H1 (cell line): ENCODE results near the gene GPR17. TPM values are rescaled to one million over a fixed set of nuclear protein-coding genes. Genes with fewer than 3 reads are reported as not detected.
A peak's percentile ranks its signal among the peaks of the same experiment; 100 is the strongest.

ENCODE experiments used
- CTCF ChIA-PET: fragments of 300-600 bp; sonication (Branson Sonifier 250); formaldehyde crosslinking; loops from one replicate; lab custom pipeline; 2021; ENCODE audit not compliant: partially characterized antibody; lab: Charles Lee
- POLR2A ChIA-PET: fragments of 300-600 bp; sonication (Branson Sonifier 250); formaldehyde crosslinking; loops from one replicate; lab custom pipeline; 2021; ENCODE audit warnings: inconsistent platforms; ENCODE audit not compliant: partially characterized antibody; lab: Charles Lee
- DNase-seq, 2 experiments: peaks; one replicate each; pipeline versions ENCODE4 v3.0.0 to v3.0.0-alpha.2; 2010 to 2022; ENCODE audit warnings: low spot score in 2 of 2, low read depth in 1 of 2, mixed read lengths in 1 of 2
- FAIRE-seq: peaks from 2 replicates; lab custom pipeline; 2011; peaks lifted over from hg19 to GRCh38; lab: Jason Lieb, UNC
- H2AFZ ChIP-seq: 2 replicates; pipeline ENCODE4 v1.8.1; 2012; ENCODE audit warnings: low read length, inconsistent platforms
- H2AK5ac ChIP-seq: 2 replicates; pipeline ENCODE4 v1.6.1; 2013; ENCODE audit warnings: low read depth, low read length
- H2BK120ac ChIP-seq: replicated peaks from 2 replicates; pipeline ENCODE3; 2013; ENCODE audit warnings: low read depth, low read length, inconsistent platforms
- H2BK12ac ChIP-seq: 2 replicates; pipeline ENCODE4 v1.6.1; 2013; ENCODE audit warnings: low read depth, low read length
- H2BK15ac ChIP-seq: 2 replicates; pipeline ENCODE4 v1.6.1; 2013; ENCODE audit warnings: low read length
- H2BK20ac ChIP-seq: 2 replicates; pipeline ENCODE4 v1.6.1; 2013; ENCODE audit warnings: low read length
- H2BK5ac ChIP-seq: 2 replicates; pipeline ENCODE4 v1.6.1; 2013; ENCODE audit warnings: low read depth, low read length
- H3K14ac ChIP-seq: 2 replicates; pipeline ENCODE4 v1.6.1; 2013; ENCODE audit warnings: inconsistent platforms; ENCODE audit not compliant: insufficient read length
- H3K18ac ChIP-seq: 2 replicates; pipeline ENCODE4 v1.6.1; 2013; ENCODE audit warnings: low read length; ENCODE audit errors: extremely low read depth
- H3K23ac ChIP-seq: 2 replicates; pipeline ENCODE4 v1.6.1; 2013; ENCODE audit warnings: inconsistent platforms; ENCODE audit not compliant: insufficient read length
- H3K23me2 ChIP-seq: 2 replicates; pipeline ENCODE4 v1.6.1; 2013; ENCODE audit warnings: low read depth, low read length
- H3K27ac ChIP-seq: 2 replicates; pipeline ENCODE4 v1.6.1; 2011; ENCODE audit warnings: low read depth, low read length, inconsistent platforms
- H3K27me3 ChIP-seq, 4 experiments: replicated peaks in 1 of 4; 1 replicate in 1 of 4; 2 replicates in 3 of 4; pipeline versions ENCODE4 v1.6.1 to v1.8.1; 2011 to 2013; ENCODE audit warnings: low read length in 3 of 4, mild to moderate bottlenecking in 3 of 4, inconsistent platforms in 2 of 4, mixed read lengths in 2 of 4, moderate library complexity in 1 of 4; ENCODE audit not compliant: control insufficient read depth in 3 of 4, insufficient read depth in 3 of 4; ENCODE audit errors: extremely low read depth in 1 of 4
- H3K36me3 ChIP-seq, 4 experiments: 2 replicates each; pipeline versions ENCODE4 v1.6.1 to v1.8.1; 2011 to 2013; ENCODE audit warnings: mild to moderate bottlenecking in 4 of 4, low read length in 3 of 4, moderate library complexity in 2 of 4, control low read depth in 1 of 4, inconsistent platforms in 1 of 4; ENCODE audit not compliant: insufficient read depth in 4 of 4, control insufficient read depth in 2 of 4
- H3K4ac ChIP-seq: replicated peaks from 2 replicates; pipeline ENCODE3; 2013; ENCODE audit warnings: low read length, low read depth, mixed read lengths, inconsistent platforms; ENCODE audit not compliant: insufficient read length
- H3K4me1 ChIP-seq, 4 experiments: replicated peaks in 1 of 4; 1 replicate in 1 of 4; 2 replicates in 3 of 4; pipeline versions ENCODE4 v1.6.1 to v1.8.1; 2011 to 2013; ENCODE audit warnings: low read length in 3 of 4, inconsistent platforms in 2 of 4, mixed read lengths in 1 of 4; ENCODE audit not compliant: insufficient read depth in 4 of 4, control insufficient read depth in 3 of 4
- H3K4me2 ChIP-seq, 2 experiments: 2 replicates each; pipeline versions ENCODE4 v1.6.1 to v1.8.1; 2011 to 2013; ENCODE audit warnings: low read depth in 2 of 2, low read length in 2 of 2, control low read depth in 1 of 2, inconsistent platforms in 1 of 2, mild to moderate bottlenecking in 1 of 2; ENCODE audit not compliant: insufficient read depth in 1 of 2
- H3K4me3 ChIP-seq, 4 experiments: fragments of 200-600, 300-600 bp in 1 of 4; sonication (generic), shearing (Covaris generic), sonication (Bioruptor Twin) in 1 of 4; 2 replicates each; pipeline versions ENCODE4 v1.5.1 to v1.8.1; 2011 to 2016; ENCODE audit warnings: low read length in 4 of 4, low read depth in 3 of 4, control low read depth in 2 of 4, inconsistent platforms in 2 of 4, mild to moderate bottlenecking in 2 of 4, mixed read lengths in 1 of 4, moderate library complexity in 1 of 4; ENCODE audit not compliant: insufficient read depth in 2 of 4; ENCODE audit errors: extremely low read depth in 1 of 4
- H3K56ac ChIP-seq: replicated peaks from 2 replicates; pipeline ENCODE3; 2013; ENCODE audit warnings: low read depth, mild to moderate bottlenecking, mixed read lengths, low read length, inconsistent platforms; ENCODE audit not compliant: insufficient read length
- H3K79me1 ChIP-seq: 2 replicates; pipeline ENCODE4 v1.6.1; 2013; ENCODE audit warnings: low read depth, low read length, control low read depth
- H3K79me2 ChIP-seq, 2 experiments: 2 replicates each; pipeline versions ENCODE4 v1.6.1 to v1.8.1; 2012 to 2013; ENCODE audit warnings: low read length in 2 of 2, mild to moderate bottlenecking in 2 of 2, inconsistent platforms in 1 of 2; ENCODE audit not compliant: insufficient read depth in 2 of 2, control insufficient read depth in 1 of 2
- H3K9ac ChIP-seq, 4 experiments: replicated peaks in 1 of 4; 1 replicate in 1 of 4; 2 replicates in 3 of 4; pipeline versions ENCODE4 v1.6.1 to v1.8.1; 2011 to 2013; ENCODE audit warnings: low read depth in 3 of 4, low read length in 3 of 4, control low read depth in 2 of 4, mild to moderate bottlenecking in 2 of 4, moderate library complexity in 2 of 4, inconsistent platforms in 1 of 4; ENCODE audit errors: extremely low read depth in 1 of 4
- H3K9me3 ChIP-seq, 2 experiments: 2 replicates each; pipeline versions ENCODE4 v1.6.1 to v1.8.1; 2012 to 2013; ENCODE audit warnings: mild to moderate bottlenecking in 2 of 2, moderate library complexity in 2 of 2, control low read depth in 1 of 2, inconsistent platforms in 1 of 2, low read depth in 1 of 2, low read length in 1 of 2, mixed read lengths in 1 of 2; ENCODE audit not compliant: insufficient read depth in 2 of 2
- H4K20me1 ChIP-seq, 2 experiments: replicated peaks in 1 of 2; 2 replicates each; pipeline versions ENCODE3 to v1.8.1; 2011 to 2013; ENCODE audit warnings: inconsistent platforms in 2 of 2, low read length in 2 of 2, mild to moderate bottlenecking in 1 of 2; ENCODE audit not compliant: insufficient read depth in 2 of 2, control insufficient read depth in 1 of 2
- H4K5ac ChIP-seq: 2 replicates; pipeline ENCODE4 v1.6.1; 2013; ENCODE audit warnings: low read length, low read depth, mixed read lengths, inconsistent platforms; ENCODE audit not compliant: insufficient read length
- H4K8ac ChIP-seq: 2 replicates; pipeline ENCODE4 v1.8.0; 2013; ENCODE audit warnings: mild to moderate bottlenecking, moderate library complexity, low read length, inconsistent platforms; ENCODE audit not compliant: insufficient read depth; ENCODE audit errors: extremely low read depth
- H4K91ac ChIP-seq: replicated peaks from 2 replicates; pipeline ENCODE3; 2013; ENCODE audit warnings: low read length, mixed read lengths, inconsistent platforms; ENCODE audit not compliant: insufficient read length
- BRCA1 ChIP-seq: IDR thresholded peaks from 2 replicates; pipeline ENCODE4 v1.6.1; 2012; ENCODE audit warnings: low read depth, low read length, improper control_type of control experiment
- EZH2 ChIP-seq: fragments of 200-600 bp; sonication (generic); IDR thresholded peaks from 2 replicates; pipeline ENCODE4 v1.7.1; 2012; ENCODE audit warnings: low read depth, mild to moderate bottlenecking, moderate library complexity, low read length, inconsistent platforms; ENCODE audit not compliant: severe bottlenecking
- SIX5 ChIP-seq: IDR thresholded peaks from 2 replicates; pipeline ENCODE4 v1.6.1; 2011; ENCODE audit warnings: mild to moderate bottlenecking, low read depth, low read length
- ZNF274 ChIP-seq: IDR thresholded peaks from 2 replicates; pipeline ENCODE4 v1.7.0; 2012; ENCODE audit warnings: low read length, borderline replicate concordance; ENCODE audit errors: extremely low read depth
- WGBS, 2 experiments: shearing (Covaris generic) in 1 of 2; methylation state at CpG; one replicate each; pipeline versions ENCODE4 v1.1.6 to v1.1.7; 2013 to 2015; ENCODE audit warnings: low lambda C conversion rate in 2 of 2, mixed read lengths in 2 of 2, inconsistent platforms in 1 of 2, low coverage in 1 of 2, missing lambda C conversion rate in 1 of 2; ENCODE audit not compliant: insufficient replicate concordance in 2 of 2, insufficient coverage in 1 of 2, insufficient read length in 1 of 2; ENCODE audit errors: extremely low coverage in 1 of 2, missing lambda C conversion rate in 1 of 2; 5-methylcytosine and 5-hydroxymethylcytosine counted together
- polyA plus RNA-seq, 7 experiments: library from polyadenylated mRNA; depleted of rRNA in 3 of 7; stranded (reverse) in 5 of 7; unstranded in 2 of 7; fragments of >200 nt in 5 of 7; fragments of 200-250 nt in 2 of 7; gene quantifications; 1 replicate in 5 of 7; 2 replicates in 1 of 7; 4 replicates in 1 of 7; pipeline versions ENCODE4 v1.2.1 to v1.2.3, GENCODE V29; 2011 to 2013; ENCODE audit warnings: missing spikeins in 2 of 7, mixed read lengths in 2 of 7
- total RNA-seq: library from RNA; stranded (reverse); fragmentation: NEBNext Ultra II Directional; extraction: Animal tissue kit (Norgen Biotek cat#: 25700); gene quantifications from 2 replicates; pipeline ENCODE4 v1.2.1, GENCODE V29; 2021

The GPR17 gene
- total and polyA plus RNA-seq, 2 of the 8 experiments (the other 6 are each of a cell fraction or from before 2014, with no cell fraction given) = 0.03 TPM; not detected in 1

DNA sequence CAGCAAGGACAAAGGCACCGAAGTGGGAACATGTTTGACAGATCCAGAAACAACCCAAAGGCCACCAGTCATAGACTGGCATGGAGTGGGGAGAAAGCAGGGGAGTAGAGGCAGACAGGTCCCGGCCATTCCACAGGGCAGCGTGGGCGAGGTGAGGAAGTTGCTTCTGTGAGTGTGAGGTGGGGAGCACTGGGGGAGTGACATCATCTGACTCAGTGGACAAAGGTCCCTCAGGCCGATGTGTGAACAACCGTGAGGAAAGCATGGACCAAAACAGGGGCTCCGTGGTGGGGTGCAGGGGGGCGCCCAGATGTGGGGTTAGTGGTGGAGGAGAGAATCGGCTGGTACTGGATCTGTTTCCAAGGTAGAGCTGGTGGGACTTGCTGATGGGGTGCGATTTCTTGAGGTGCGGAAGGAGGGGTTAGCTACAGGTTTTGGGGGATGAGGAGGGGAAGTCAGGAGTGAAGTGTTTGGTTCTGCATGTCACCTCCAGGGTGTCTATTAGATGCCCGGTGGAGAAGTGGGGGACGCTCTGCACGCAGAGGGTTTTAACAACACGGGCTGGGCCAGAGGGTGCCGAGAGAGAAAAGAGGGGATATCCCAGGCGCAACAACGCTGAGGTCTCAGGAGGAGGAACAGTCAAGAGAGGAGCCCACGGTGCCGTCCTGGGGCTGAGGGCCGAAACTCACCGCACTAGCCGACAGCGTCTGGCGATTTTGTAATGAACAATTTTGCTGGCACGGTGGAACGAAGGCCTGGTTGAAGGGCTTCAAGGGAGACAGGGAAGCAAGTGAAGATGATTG lies 52.8 kb downstream of the GPR17 start:
- no peak overlapping the region for H3K4me2 ChIP-seq
- no peak overlapping the region for H3K27ac ChIP-seq
- H3K36me3 ChIP-seq = peaks cover 0 to 6% (median 0%) of the 10 kb centered on the region in 4 experiments; a peak in 1 of 8 replicates
- no peak overlapping the region for H4K8ac ChIP-seq
- H3K23ac ChIP-seq = no peak overlapping the region
- H3K4me3 ChIP-seq = no peak overlapping the region
- H2BK120ac ChIP-seq = no peak overlapping the region
- no peak overlapping the region for H3K9ac ChIP-seq
- no peak for DNase-seq
- H2AFZ ChIP-seq = no peak overlapping the region
- TF ChIP-seq BRCA1 (no peak), SIX5 (no peak), EZH2 (no peak), ZNF274 (no peak)
- H2AK5ac ChIP-seq = no peak overlapping the region
- H3K14ac ChIP-seq = no peak overlapping the region
- H4K5ac ChIP-seq = no peak overlapping the region
- peak overlapping the region; percentile 94; the same call in 1 of the 2 replicates for H2BK12ac ChIP-seq
- no peak overlapping the region for H2BK5ac ChIP-seq
- peaks cover 0 to 10% of the 10 kb centered on the region in 2 experiments; a peak in 2 of 4 replicates for H3K79me2 ChIP-seq
- peaks cover 0 to 4% (median 3%) of the 10 kb centered on the region in 4 experiments; a peak in 6 of 7 replicates for H3K4me1 ChIP-seq
- no peak overlapping the region for H3K4ac ChIP-seq
- no peak overlapping the region for H4K91ac ChIP-seq
- H3K27me3 ChIP-seq = peaks cover 0 to 8% (median 5%) of the 10 kb centered on the region in 4 experiments; a peak in 3 of 7 replicates
- POLR2A ChIA-PET = interaction anchor here (0.9 to 1.1 kb wide), 2 partner anchors 23 to 43 kb away, joined by 3 read pairs; partner anchors contain the start of gene LIMS2
- no peak overlapping the region for H2BK20ac ChIP-seq
- H3K79me1 ChIP-seq = no peaks in the 10 kb centered on the region
- H2BK15ac ChIP-seq = no peak overlapping the region
- H3K9me3 ChIP-seq = no peaks in the 10 kb centered on the region
- H4K20me1 ChIP-seq = peaks cover 2 to 10% of the 10 kb centered on the region in 2 experiments
- WGBS, 2 experiments = 92% methylated on average over 27 of the region's 27 CpGs; no CpG with 5 or more reads in 1 of the 2 experiments
- no peak overlapping the region for H3K18ac ChIP-seq
- no peak for FAIRE-seq
- peaks cover 6% of the 10 kb centered on the region for H3K23me2 ChIP-seq
- H3K56ac ChIP-seq = no peak overlapping the region
- CTCF ChIA-PET = interaction anchor here (4.4 kb wide), 1 partner anchor 59 kb away, joined by 15 read pairs; no protein-coding TSS in a partner anchor
